Measurements from ENCODE around the gene TSPAN31. TPM values are rescaled to one million over a fixed set of nuclear protein-coding genes. Genes with fewer than 3 reads are reported as not detected.
A peak's percentile ranks its signal among the peaks of the same experiment; 100 is the strongest.

TSPAN31 gene
- total and polyA plus RNA-seq, 2 experiments from 2014 or later: 47.2 to 70.8 TPM

- in situ Hi-C loops (cut with MboI): no loop called here
Measured at GRCh38 chr12:57766464-57767304, 21.8 kb downstream of the TSPAN31 start, which contains the start of gene CYP27B1. Gene CYP27B1 (minus strand): TSS chr12:57767078. CDS start chr12:57767041, 37 bp downstream.

GRCh38 chr12:57767305-57767698 is 22.5 kb downstream of the TSPAN31 start:
- Histone ChIP-seq H3K4me3 (no peak overlapping the region), H3K79me2 (ENCODE audit: insufficient read depth) (peaks cover 13% of the 10 kb centered on the region), H3K27ac (no peak overlapping the region), H3K9me2 (ENCODE audit: insufficient read depth) (no peaks in the 10 kb centered on the region), H4K20me1 (ENCODE audit: insufficient read depth) (no peaks in the 10 kb centered on the region), H3K36me3 (ENCODE audit: low read depth) (no peaks in the 10 kb centered on the region), H3K4me1 (ENCODE audit: insufficient read depth) (peaks cover 12% of the 10 kb centered on the region; the same call in 1 of the 2 replicates), H2AFZ (no peak overlapping the region), H3K9me3 (ENCODE audit: low read depth) (no peaks in the 10 kb centered on the region), H3K27me3 (replicated peaks; ENCODE audit: insufficient read depth) (peaks cover 15% of the 10 kb centered on the region), H3F3A (ENCODE audit: insufficient read depth) (peaks cover 4% of the 10 kb centered on the region; the same call in 1 of the 2 replicates), H3K4me2 (ENCODE audit: unreplicated experiment) (peak overlapping the region; percentile 73), H3K9ac (no peak overlapping the region)
- no peak for DNase-seq
- in situ Hi-C loops (cut with MboI): no loop called here
- TF ChIP-seq EZH2 (IDR thresholded peaks at IDR 0.05; ENCODE audit: insufficient read depth, poor library complexity, severe bottlenecking): no peak
- TF ChIP-seq EZH2phosphoT487 (IDR thresholded peaks at IDR 0.05; ENCODE audit: insufficient read depth, low read depth): no peak

More at GRCh38 chr12:57766464-57767304, 21.8 kb downstream of the TSPAN31 start, which contains the start of gene CYP27B1:
- Histone ChIP-seq H3K27ac (no peak within 1 kb of the TSS), H2AFZ (peak within 1 kb of the TSS; percentile 25; the same call in 1 of the 2 replicates), H3K36me3 (ENCODE audit: low read depth) (no peaks in the 10 kb centered on the region), H3K4me1 (ENCODE audit: insufficient read depth) (peaks cover 12% of the 10 kb centered on the region; the same call in 1 of the 2 replicates), H4K20me1 (ENCODE audit: insufficient read depth) (no peaks in the 10 kb centered on the region), H3K4me3 (peak within 1 kb of the TSS; percentile 65), H3K79me2 (ENCODE audit: insufficient read depth) (peaks cover 13% of the 10 kb centered on the region), H3K27me3 (replicated peaks; ENCODE audit: insufficient read depth) (peaks cover 15% of the 10 kb centered on the region), H3K9me3 (ENCODE audit: low read depth) (no peaks in the 10 kb centered on the region), H3K9ac (peak within 1 kb of the TSS; percentile 12; the same call in 1 of the 2 replicates), H3K4me2 (ENCODE audit: unreplicated experiment) (peak within 1 kb of the TSS; percentile 73), H3F3A (ENCODE audit: insufficient read depth) (peaks cover 4% of the 10 kb centered on the region; the same call in 1 of the 2 replicates), H3K9me2 (ENCODE audit: insufficient read depth) (no peaks in the 10 kb centered on the region)
- peak; percentile 52 for DNase-seq
- WGBS, 2 experiments (ENCODE audit: low coverage in 1 of 2, low lambda C conversion rate in 2 of 2, missing lambda C conversion rate in 2 of 2): 5 to 6% methylated on average over 38 of the region's 38 CpGs
- no peak for TF ChIP-seq EZH2 (IDR thresholded peaks at IDR 0.05; ENCODE audit: insufficient read depth, poor library complexity, severe bottlenecking)
- no peak for TF ChIP-seq EZH2phosphoT487 (IDR thresholded peaks at IDR 0.05; ENCODE audit: insufficient read depth, low read depth)

GRCh38 chr12:57767876-57768275 is 23.0 kb downstream of the TSPAN31 start:
- peaks cover 4% of the 10 kb centered on the region; the same call in 1 of the 2 replicates for H3F3A ChIP-seq (ENCODE audit: insufficient read depth)
- H3K27ac ChIP-seq: no peak overlapping the region
- no peak for DNase-seq
- H3K9ac ChIP-seq: no peak overlapping the region
- no peaks in the 10 kb centered on the region for H3K9me2 ChIP-seq (ENCODE audit: insufficient read depth)
- no peak overlapping the region for H3K4me3 ChIP-seq
- no peak overlapping the region for H2AFZ ChIP-seq
- H3K4me2 ChIP-seq (ENCODE audit: unreplicated experiment): no peak overlapping the region
- in situ Hi-C loops (cut with MboI): no loop called here
- no peaks in the 10 kb centered on the region for H3K9me3 ChIP-seq (ENCODE audit: low read depth)
- H3K4me1 ChIP-seq (ENCODE audit: insufficient read depth): peaks cover 12% of the 10 kb centered on the region; the same call in 1 of the 2 replicates
- 65 to 68% methylated on average over 3 of the region's 3 CpGs for WGBS, 2 experiments (ENCODE audit: low coverage in 1 of 2, low lambda C conversion rate in 2 of 2, missing lambda C conversion rate in 2 of 2)
- peaks cover 16% of the 10 kb centered on the region for H3K79me2 ChIP-seq (ENCODE audit: insufficient read depth)
- no peaks in the 10 kb centered on the region for H4K20me1 ChIP-seq (ENCODE audit: insufficient read depth)
- no peak for TF ChIP-seq EZH2phosphoT487 (IDR thresholded peaks at IDR 0.05; ENCODE audit: insufficient read depth, low read depth)
- no peak for TF ChIP-seq EZH2 (IDR thresholded peaks at IDR 0.05; ENCODE audit: insufficient read depth, poor library complexity, severe bottlenecking)
- H3K36me3 ChIP-seq (ENCODE audit: low read depth): no peaks in the 10 kb centered on the region
- peaks cover 15% of the 10 kb centered on the region for H3K27me3 ChIP-seq (replicated peaks; ENCODE audit: insufficient read depth)

GRCh38 chr12:57769594-57769993 is 24.8 kb downstream of the TSPAN31 start:
- H3K27me3 ChIP-seq (replicated peaks; ENCODE audit: insufficient read depth): peaks cover 14% of the 10 kb centered on the region
- no peak overlapping the region for H3K27ac ChIP-seq
- WGBS, 2 experiments (ENCODE audit: low coverage in 1 of 2, low lambda C conversion rate in 2 of 2, missing lambda C conversion rate in 2 of 2): 94 to 96% methylated on average over 11 of the region's 11 CpGs
- H3K9me3 ChIP-seq (ENCODE audit: low read depth): no peaks in the 10 kb centered on the region
- no peak overlapping the region for H3K4me2 ChIP-seq (ENCODE audit: unreplicated experiment)
- no peak overlapping the region for H2AFZ ChIP-seq
- no peaks in the 10 kb centered on the region for H3K9me2 ChIP-seq (ENCODE audit: insufficient read depth)
- peaks cover 12% of the 10 kb centered on the region for H3K4me1 ChIP-seq (ENCODE audit: insufficient read depth)
- H4K20me1 ChIP-seq (ENCODE audit: insufficient read depth): no peaks in the 10 kb centered on the region
- DNase-seq: no peak
- H3F3A ChIP-seq (ENCODE audit: insufficient read depth): peaks cover 4% of the 10 kb centered on the region; the same call in 1 of the 2 replicates
- TF ChIP-seq EZH2phosphoT487 (IDR thresholded peaks at IDR 0.05; ENCODE audit: insufficient read depth, low read depth) (no peak), EZH2 (IDR thresholded peaks at IDR 0.05; ENCODE audit: insufficient read depth, poor library complexity, severe bottlenecking) (no peak)
- no peak overlapping the region for H3K9ac ChIP-seq
- H3K36me3 ChIP-seq (ENCODE audit: low read depth): no peaks in the 10 kb centered on the region
- in situ Hi-C loops (cut with MboI): no loop called here
- H3K79me2 ChIP-seq (ENCODE audit: insufficient read depth): peaks cover 31% of the 10 kb centered on the region
- H3K4me3 ChIP-seq: no peak overlapping the region

Data from GM23248 (cell line).